Upper lobe of right lung (tissue), 1 donor: ENCODE data around the gene LRRC41. TPM values are rescaled to one million over a fixed set of nuclear protein-coding genes. Genes with fewer than 3 reads are reported as not detected.

Experiments
- ATAC-seq: fragments of 200-7000 bp; cut with Tn5 transposase; one replicate; pipeline ENCODE4 v1.9.1; 2020; ENCODE audit warnings: mild to moderate bottlenecking, moderate library complexity
- DNase-seq: peaks from one replicate; pipeline ENCODE4 v3.0.0-alpha.2; 2020
- H3K27ac ChIP-seq: fragments of 200-600 bp; one replicate; pipeline ENCODE4 v1.8.0; 2022
- H3K27me3 ChIP-seq: fragments of 200-600 bp; one replicate; pipeline ENCODE4 v1.8.0; 2022; ENCODE audit warnings: mild to moderate bottlenecking
- H3K36me3 ChIP-seq: fragments of 200-600 bp; one replicate; pipeline ENCODE4 v1.8.0; 2022
- H3K4me1 ChIP-seq: fragments of 200-600 bp; one replicate; pipeline ENCODE4 v1.8.0; 2022
- H3K4me3 ChIP-seq: fragments of 200-600 bp; one replicate; pipeline ENCODE4 v1.8.0; 2022; ENCODE audit warnings: mild to moderate bottlenecking
- H3K9me3 ChIP-seq: fragments of 200-600 bp; one replicate; pipeline ENCODE4 v1.8.0; 2022
- intact Hi-C: fragments of 100-400 bp; cut with DNase I; formaldehyde crosslinking; loops from one replicate; pipeline ENCODE4 v1.11.0; 2022
- total RNA-seq: library from RNA; stranded (reverse); fragmentation: NEBNext Ultra II Directional; extraction: Animal tissue kit (Norgen Biotek cat#: 25700); gene quantifications from one replicate; pipeline ENCODE4 v1.2.1, GENCODE V29; 2021
- TF ChIP-seq, protein P1 (sequence below): fragments of 200-600 bp; IDR thresholded peaks from one replicate; pipeline ENCODE4 v1.8.0; 2022; ENCODE audit warnings: antibody characterized with exemption
- donor health status: DM: no; HTN: yes; CAD: no; lungs with severe emphysema.

LRRC41 gene
- total RNA-seq, 1 donor from 2014 or later = 53.6 TPM

- Histone ChIP-seq H3K27ac (no peak overlapping the region), H3K9me3 (no peaks in the 10 kb centered on the region), H3K27me3 (no peaks in the 10 kb centered on the region), H3K4me3 (no peak overlapping the region), H3K36me3 (peaks cover 56% of the 10 kb centered on the region), H3K4me1 (no peaks in the 10 kb centered on the region)
- DNase-seq = no peak
- no peak for ATAC-seq
- TF ChIP-seq, protein P1, sequence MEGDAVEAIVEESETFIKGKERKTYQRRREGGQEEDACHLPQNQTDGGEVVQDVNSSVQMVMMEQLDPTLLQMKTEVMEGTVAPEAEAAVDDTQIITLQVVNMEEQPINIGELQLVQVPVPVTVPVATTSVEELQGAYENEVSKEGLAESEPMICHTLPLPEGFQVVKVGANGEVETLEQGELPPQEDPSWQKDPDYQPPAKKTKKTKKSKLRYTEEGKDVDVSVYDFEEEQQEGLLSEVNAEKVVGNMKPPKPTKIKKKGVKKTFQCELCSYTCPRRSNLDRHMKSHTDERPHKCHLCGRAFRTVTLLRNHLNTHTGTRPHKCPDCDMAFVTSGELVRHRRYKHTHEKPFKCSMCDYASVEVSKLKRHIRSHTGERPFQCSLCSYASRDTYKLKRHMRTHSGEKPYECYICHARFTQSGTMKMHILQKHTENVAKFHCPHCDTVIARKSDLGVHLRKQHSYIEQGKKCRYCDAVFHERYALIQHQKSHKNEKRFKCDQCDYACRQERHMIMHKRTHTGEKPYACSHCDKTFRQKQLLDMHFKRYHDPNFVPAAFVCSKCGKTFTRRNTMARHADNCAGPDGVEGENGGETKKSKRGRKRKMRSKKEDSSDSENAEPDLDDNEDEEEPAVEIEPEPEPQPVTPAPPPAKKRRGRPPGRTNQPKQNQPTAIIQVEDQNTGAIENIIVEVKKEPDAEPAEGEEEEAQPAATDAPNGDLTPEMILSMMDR = no peak
- intact Hi-C loops = no loop called here
Observed at GRCh38 chr1:46278807-46279206, 24.6 kb downstream of the LRRC41 start.

DNA sequence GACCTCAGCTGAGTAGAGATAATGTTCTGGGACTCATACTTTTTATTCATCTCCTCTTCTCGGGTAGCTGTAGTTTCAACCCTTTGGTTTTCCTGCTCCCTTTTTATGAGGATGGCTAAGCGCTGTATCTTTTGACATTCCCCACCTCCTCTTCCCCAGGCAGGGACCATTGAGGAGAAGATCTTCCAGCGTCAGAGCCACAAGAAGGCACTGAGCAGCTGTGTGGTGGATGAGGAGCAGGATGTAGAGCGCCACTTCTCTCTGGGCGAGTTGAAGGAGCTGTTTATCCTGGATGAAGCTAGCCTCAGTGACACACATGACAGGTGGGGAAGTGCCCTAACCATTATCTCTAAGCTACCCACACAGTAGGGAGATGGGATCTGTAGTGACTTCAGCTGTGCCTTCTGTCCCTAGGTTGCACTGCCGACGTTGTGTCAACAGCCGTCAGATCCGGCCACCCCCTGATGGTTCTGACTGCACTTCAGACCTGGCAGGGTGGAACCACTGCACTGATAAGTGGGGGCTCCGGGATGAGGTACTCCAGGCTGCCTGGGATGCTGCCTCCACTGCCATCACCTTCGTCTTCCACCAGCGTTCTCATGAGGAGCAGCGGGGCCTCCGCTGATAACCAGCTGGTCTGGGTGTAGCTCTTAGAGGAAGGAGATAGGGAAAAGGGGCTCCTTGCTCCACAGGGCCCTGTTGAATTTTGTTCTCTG lies 25.6 kb downstream of the LRRC41 start:
- H3K4me3 ChIP-seq = no peak overlapping the region
- TF ChIP-seq, protein P1 = no peak
- H3K27ac ChIP-seq = no peak overlapping the region
- ATAC-seq = no peak
- intact Hi-C loops = no loop called here
- no peak for DNase-seq
- no peaks in the 10 kb centered on the region for H3K27me3 ChIP-seq
- no peaks in the 10 kb centered on the region for H3K4me1 ChIP-seq
- H3K9me3 ChIP-seq = no peaks in the 10 kb centered on the region
- peaks cover 48% of the 10 kb centered on the region for H3K36me3 ChIP-seq

DNA sequence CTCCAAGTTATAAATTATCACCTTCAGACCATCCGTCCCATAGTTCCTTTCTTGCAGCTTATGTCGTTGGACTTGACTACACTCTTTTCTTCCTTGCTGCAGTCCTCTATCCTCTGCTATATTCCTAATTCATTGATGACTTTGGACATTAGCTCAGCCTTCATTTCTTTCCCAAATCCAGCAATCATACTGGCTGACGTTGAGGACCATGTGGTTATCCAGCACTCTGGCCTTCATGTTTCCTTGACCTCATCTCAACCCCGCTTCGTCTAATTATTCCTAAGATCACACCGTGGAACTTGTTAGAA lies 28.4 kb downstream of the LRRC41 start:
- no peaks in the 10 kb centered on the region for H3K9me3 ChIP-seq

GRCh38 chr1:46274225-46275029 lies 29.0 kb downstream of the LRRC41 start:
- Histone ChIP-seq H3K27ac (no peak overlapping the region), H3K4me3 (no peak overlapping the region), H3K4me1 (no peaks in the 10 kb centered on the region), H3K9me3 (no peaks in the 10 kb centered on the region), H3K27me3 (no peaks in the 10 kb centered on the region), H3K36me3 (peaks cover 15% of the 10 kb centered on the region)
- DNase-seq (no peak), ATAC-seq (no peak)
- TF ChIP-seq, protein P1 = no peak
- intact Hi-C loops = no loop called here

More for the DNA sequence above, 28.4 kb downstream of the LRRC41 start:
- no peak overlapping the region for H3K27ac ChIP-seq
- H3K4me1 ChIP-seq = no peaks in the 10 kb centered on the region
- TF ChIP-seq, protein P1 = no peak
- peaks cover 21% of the 10 kb centered on the region for H3K36me3 ChIP-seq
- ATAC-seq (no peak), DNase-seq (no peak)
- H3K4me3 ChIP-seq = no peak overlapping the region
- no peaks in the 10 kb centered on the region for H3K27me3 ChIP-seq
- intact Hi-C loops = no loop called here

- H3K27ac ChIP-seq = no peak overlapping the region
- H3K36me3 ChIP-seq = no peaks in the 10 kb centered on the region
- no peak for ATAC-seq
- TF ChIP-seq, protein P1 = no peak
- intact Hi-C loops = no loop called here
- no peak overlapping the region for H3K4me3 ChIP-seq
- no peaks in the 10 kb centered on the region for H3K4me1 ChIP-seq
- H3K9me3 ChIP-seq = no peaks in the 10 kb centered on the region
- H3K27me3 ChIP-seq = no peaks in the 10 kb centered on the region
- DNase-seq = no peak
Observed at GRCh38 chr1:46268578-46268977, 34.8 kb downstream of the LRRC41 start.
